Central memory CD8-positive, alpha-beta T cell (primary cell): Measurements from ENCODE around the gene RRP9.

Experiments
- ATAC-seq: fragments of 150-1000 bp; cut with Tn5 transposase; replicated peaks from 2 replicates; pipeline ENCODE4 v1.10.0; 2022; ENCODE audit warnings: mild to moderate bottlenecking, moderate FRiP score, moderate number of reproducible peaks; ENCODE audit not compliant: poor library complexity, severe bottlenecking; ENCODE audit errors: extremely low read depth
- DNase-seq, 2 donors: peaks; one replicate each; pipeline ENCODE4 v3.0.0; 2021; ENCODE audit warnings: low spot score in 2 of 2
- H3K27ac Mint-ChIP-seq: one replicate; pipeline ENCODE4 v1.8.0; 2022; ENCODE audit warnings: low read depth, mild to moderate bottlenecking, moderate library complexity, mixed read lengths
- H3K27me3 Mint-ChIP-seq: one replicate; pipeline ENCODE4 v1.8.0; 2022; ENCODE audit warnings: mixed read lengths
- H3K36me3 Mint-ChIP-seq: one replicate; pipeline ENCODE4 v1.8.0; 2022; ENCODE audit warnings: mild to moderate bottlenecking, moderate library complexity, mixed read lengths; ENCODE audit not compliant: insufficient read depth
- H3K4me1 Mint-ChIP-seq: one replicate; pipeline ENCODE4 v1.8.0; 2022; ENCODE audit warnings: mixed read lengths
- H3K4me3 Mint-ChIP-seq: one replicate; pipeline ENCODE4 v1.8.0; 2022; ENCODE audit warnings: mild to moderate bottlenecking, moderate library complexity, mixed read lengths
- H3K9me3 Mint-ChIP-seq: one replicate; pipeline ENCODE4 v1.8.0; 2022; ENCODE audit warnings: mixed read lengths

RRP9 gene

GRCh38 chr3:51946796-51947195 is 5.1 kb upstream of the RRP9 start:
- Mint-ChIP-seq H3K4me1 (peaks cover 13% of the 10 kb centered on the region), H3K4me3 (no peak overlapping the region), H3K36me3 (peaks cover 5% of the 10 kb centered on the region), H3K27me3 (no peaks in the 10 kb centered on the region), H3K27ac (no peak overlapping the region), H3K9me3 (no peaks in the 10 kb centered on the region)
- ATAC-seq (no peak), DNase-seq (no peak)

- DNase-seq (no peak), ATAC-seq (no peak)
- H3K36me3 Mint-ChIP-seq = peaks cover 6% of the 10 kb centered on the region
- H3K4me1 Mint-ChIP-seq = peaks cover 19% of the 10 kb centered on the region
- no peak overlapping the region for H3K27ac Mint-ChIP-seq
- no peaks in the 10 kb centered on the region for H3K27me3 Mint-ChIP-seq
- no peaks in the 10 kb centered on the region for H3K9me3 Mint-ChIP-seq
- H3K4me3 Mint-ChIP-seq = no peak overlapping the region
Observed at GRCh38 chr3:51945926-51946705, 4.4 kb upstream of the RRP9 start.

GRCh38 chr3:51945031-51945840 is 3.5 kb upstream of the RRP9 start:
- no peak overlapping the region for H3K4me3 Mint-ChIP-seq
- H3K27me3 Mint-ChIP-seq = no peaks in the 10 kb centered on the region
- peaks cover 6% of the 10 kb centered on the region for H3K36me3 Mint-ChIP-seq
- no peak overlapping the region for H3K27ac Mint-ChIP-seq
- ATAC-seq (no peak), DNase-seq (no peak)
- H3K9me3 Mint-ChIP-seq = no peaks in the 10 kb centered on the region
- peaks cover 28% of the 10 kb centered on the region for H3K4me1 Mint-ChIP-seq

GRCh38 chr3:51944451-51945021 is 2.8 kb upstream of the RRP9 start:
- H3K27ac Mint-ChIP-seq = no peak overlapping the region
- no peak for DNase-seq

GRCh38 chr3:51943451-51944391 is 2.0 kb upstream of the RRP9 start:
- peak overlapping the region; percentile 56 for H3K4me3 Mint-ChIP-seq

More at GRCh38 chr3:51944451-51945021, 2.8 kb upstream of the RRP9 start:
- Mint-ChIP-seq H3K36me3 (peaks cover 6% of the 10 kb centered on the region), H3K4me3 (peak overlapping the region; percentile 56), H3K9me3 (no peaks in the 10 kb centered on the region), H3K4me1 (peaks cover 29% of the 10 kb centered on the region), H3K27me3 (no peaks in the 10 kb centered on the region)
- ATAC-seq = no peak

GRCh38 chr3:51942603-51943450 is 1.1 kb upstream of the RRP9 start:
- H3K27me3 Mint-ChIP-seq = no peaks in the 10 kb centered on the region
- ATAC-seq (peak; percentile 26), DNase-seq (no peak)

More at GRCh38 chr3:51943451-51944391, 2.0 kb upstream of the RRP9 start:
- ATAC-seq (no peak), DNase-seq (no peak)
- peaks cover 35% of the 10 kb centered on the region for H3K4me1 Mint-ChIP-seq
- H3K9me3 Mint-ChIP-seq = no peaks in the 10 kb centered on the region
- H3K27ac Mint-ChIP-seq = peak overlapping the region; percentile 95
- H3K27me3 Mint-ChIP-seq = no peaks in the 10 kb centered on the region
- peaks cover 8% of the 10 kb centered on the region for H3K36me3 Mint-ChIP-seq

GRCh38 chr3:51941463-51941797 is 274 bp downstream of the RRP9 start:
- Mint-ChIP-seq H3K9me3 (no peaks in the 10 kb centered on the region), H3K4me1 (peaks cover 35% of the 10 kb centered on the region), H3K4me3 (peak overlapping the region; percentile 92), H3K36me3 (peaks cover 14% of the 10 kb centered on the region), H3K27ac (peak overlapping the region; percentile 95), H3K27me3 (no peaks in the 10 kb centered on the region)
- no peak for DNase-seq
- ATAC-seq = no peak

More at GRCh38 chr3:51942603-51943450, 1.1 kb upstream of the RRP9 start:
- peak overlapping the region; percentile 92 for H3K4me3 Mint-ChIP-seq
- H3K36me3 Mint-ChIP-seq = peaks cover 12% of the 10 kb centered on the region
- peaks cover 35% of the 10 kb centered on the region for H3K4me1 Mint-ChIP-seq
- no peaks in the 10 kb centered on the region for H3K9me3 Mint-ChIP-seq
- H3K27ac Mint-ChIP-seq = peak overlapping the region; percentile 95

GRCh38 chr3:51940648-51941462 is 849 bp downstream of the RRP9 start:
- Mint-ChIP-seq H3K27ac (peak overlapping the region; percentile 95), H3K36me3 (peaks cover 17% of the 10 kb centered on the region), H3K9me3 (no peaks in the 10 kb centered on the region), H3K4me3 (peak overlapping the region; percentile 92), H3K27me3 (no peaks in the 10 kb centered on the region), H3K4me1 (peaks cover 35% of the 10 kb centered on the region)
- ATAC-seq (no peak), DNase-seq (no peak)

- DNase-seq (no peak), ATAC-seq (no peak)
- no peaks in the 10 kb centered on the region for H3K9me3 Mint-ChIP-seq
- H3K4me3 Mint-ChIP-seq = no peak overlapping the region
- H3K27me3 Mint-ChIP-seq = no peaks in the 10 kb centered on the region
- H3K36me3 Mint-ChIP-seq = peaks cover 23% of the 10 kb centered on the region
- no peak overlapping the region for H3K27ac Mint-ChIP-seq
- peaks cover 35% of the 10 kb centered on the region for H3K4me1 Mint-ChIP-seq
Observed at GRCh38 chr3:51938780-51939425, 2.8 kb downstream of the RRP9 start.

GRCh38 chr3:51937611-51938450 is 3.9 kb downstream of the RRP9 start:
- Mint-ChIP-seq H3K36me3 (peaks cover 23% of the 10 kb centered on the region), H3K27me3 (no peaks in the 10 kb centered on the region), H3K9me3 (no peaks in the 10 kb centered on the region), H3K27ac (no peak overlapping the region), H3K4me1 (peaks cover 32% of the 10 kb centered on the region), H3K4me3 (no peak overlapping the region)
- ATAC-seq (no peak), DNase-seq (no peak)
